HCT116 (cell line): ENCODE data around the gene ACHE. TPM values are rescaled to one million over a fixed set of nuclear protein-coding genes. Genes with fewer than 3 reads are reported as not detected.

Source experiments
- ATAC-seq: fragments of 200-7000 bp; cut with Tn5 transposase; 2 replicates; pipeline ENCODE4 v1.9.1; 2020; ENCODE audit warnings: mild to moderate bottlenecking, moderate library complexity
- Bru-seq: library from RNA; stranded (reverse); fragments of 400-500 nt; gene quantifications from one replicate; lab custom pipeline; 2021; lab: Mats Ljungman, UMichigan
- BruChase-seq, 2 experiments: library from RNA; stranded (reverse); fragments of 400-500 nt; gene quantifications; one replicate each; lab custom pipeline; 2021; lab: Mats Ljungman, UMichigan
- BruUV-seq: library from RNA; stranded (reverse); fragments of 400-500 nt; replicated peaks from 2 replicates; lab custom pipeline; 2021; lab: Mats Ljungman, UMichigan
- CTCF ChIA-PET: fragments of 300-600 bp; sonication (Branson Sonifier 250); formaldehyde crosslinking; loops from one replicate; lab custom pipeline; 2021; ENCODE audit warnings: antibody characterized with exemption; lab: Charles Lee
- POLR2A ChIA-PET: fragments of 300-600, 350-600 bp; sonication (Branson Sonifier 250); formaldehyde crosslinking; loops from one replicate; lab custom pipeline; 2021; ENCODE audit warnings: antibody characterized with exemption; lab: Charles Lee
- RAD21 ChIA-PET, 2 experiments: fragments of 300-600 bp; sonication (Branson Sonifier 250); formaldehyde crosslinking; loops; one replicate each; lab custom pipeline; 2023; ENCODE audit warnings: low total read pairs in 2 of 2; ENCODE audit not compliant: uncharacterized antibody in 2 of 2, unreplicated experiment in 2 of 2, low non-redundant PET in 1 of 2; lab: Charles Lee
- DNase-seq: peaks from one replicate; pipeline ENCODE4 v3.0.0-alpha.2; 2010; ENCODE audit warnings: low read depth, low spot score
- H2AFZ ChIP-seq: fragments of 200-600 bp; shearing (Covaris generic), sonication (generic); 2 replicates; pipeline ENCODE4 v1.6.1; 2017; ENCODE audit warnings: low read depth, mixed run types, mixed read lengths, antibody characterized with exemption, low read length; ENCODE audit not compliant: poor library complexity, severe bottlenecking
- H3K27ac ChIP-seq: 2 replicates; pipeline ENCODE4 v1.5.1; 2012; ENCODE audit warnings: low read depth, low read length
- H3K27me3 ChIP-seq: fragments of 200-600 bp; sonication (generic); 2 replicates; pipeline ENCODE4 v1.6.1; 2016; ENCODE audit warnings: mixed run types, low read length, mixed read lengths; ENCODE audit not compliant: insufficient read depth
- H3K36me3 ChIP-seq, 2 experiments: fragments of 200-500 bp in 1 of 2; fragments of 200-600 bp in 1 of 2; sonication (Bioruptor generic) in 1 of 2; sonication (generic) in 1 of 2; 2 replicates each; pipeline versions ENCODE4 v1.5.1 to v1.6.1; 2014 to 2016; ENCODE audit warnings: low read length in 2 of 2, inconsistent platforms in 1 of 2, mixed read lengths in 1 of 2, mixed run types in 1 of 2; ENCODE audit not compliant: insufficient read depth in 2 of 2, control insufficient read depth in 1 of 2
- H3K4me1 ChIP-seq, 2 experiments: fragments of 200-600 bp in 1 of 2; sonication (generic) in 1 of 2; 2 replicates each; pipeline versions ENCODE4 v1.5.1 to v1.6.1; 2012 to 2017; ENCODE audit warnings: low read length in 2 of 2, inconsistent platforms in 1 of 2, mild to moderate bottlenecking in 1 of 2, mixed read lengths in 1 of 2, mixed run types in 1 of 2, moderate library complexity in 1 of 2; ENCODE audit not compliant: insufficient read depth in 2 of 2, control insufficient read depth in 1 of 2
- H3K4me2 ChIP-seq: fragments of 200-600 bp; sonication (generic); 2 replicates; pipeline ENCODE4 v1.6.1; 2017; ENCODE audit warnings: mixed run types, low read length, mixed read lengths
- H3K4me3 ChIP-seq, 2 experiments: fragments of 200-600 bp in 1 of 2; sonication (generic) in 1 of 2; replicated peaks in 1 of 2; 2 replicates each; pipeline ENCODE4 v1.5.1; 2011 to 2016; ENCODE audit warnings: low read length in 2 of 2, control low read depth in 1 of 2, low read depth in 1 of 2, mild to moderate bottlenecking in 1 of 2, mixed read lengths in 1 of 2, mixed run types in 1 of 2
- H3K79me2 ChIP-seq: fragments of 200-600 bp; sonication (generic); 2 replicates; pipeline ENCODE4 v1.6.1; 2017; ENCODE audit warnings: mild to moderate bottlenecking, mixed run types, low read length, moderate library complexity, mixed read lengths; ENCODE audit not compliant: insufficient read depth
- H3K9ac ChIP-seq: fragments of 200-600 bp; sonication (generic); 2 replicates; pipeline ENCODE4 v1.6.1; 2016; ENCODE audit warnings: low read length, mixed read lengths
- H3K9me2 ChIP-seq: fragments of 200-600 bp; sonication (generic), shearing (Covaris generic); 2 replicates; pipeline ENCODE4 v1.6.1; 2017; ENCODE audit warnings: mixed run types, mild to moderate bottlenecking, moderate library complexity; ENCODE audit not compliant: insufficient read depth
- H3K9me3 ChIP-seq, 2 experiments: fragments of 200-500 bp in 1 of 2; fragments of 200-600 bp in 1 of 2; sonication (Bioruptor generic) in 1 of 2; sonication (generic) in 1 of 2; 2 replicates each; pipeline ENCODE4 v1.6.1; 2014 to 2017; ENCODE audit warnings: low read length in 2 of 2, mixed read lengths in 2 of 2, inconsistent platforms in 1 of 2, low read depth in 1 of 2, mild to moderate bottlenecking in 1 of 2, mixed run types in 1 of 2, moderate library complexity in 1 of 2; ENCODE audit not compliant: control insufficient read depth in 1 of 2, insufficient read depth in 1 of 2
- H4K20me1 ChIP-seq: fragments of 200-600 bp; sonication (generic), shearing (Covaris generic); 2 replicates; pipeline ENCODE4 v1.6.1; 2017; ENCODE audit warnings: mixed run types, mild to moderate bottlenecking, moderate library complexity; ENCODE audit not compliant: insufficient read depth
- CBX3 ChIP-seq: IDR thresholded peaks from 2 replicates; pipeline ENCODE4 v1.6.1; 2012; ENCODE audit warnings: low read depth
- CEBPB ChIP-seq: IDR thresholded peaks from 2 replicates; pipeline ENCODE4 v1.6.1; 2012; ENCODE audit warnings: low read depth
- ELF1 ChIP-seq: IDR thresholded peaks from 2 replicates; pipeline ENCODE4 v1.6.1; 2012; ENCODE audit warnings: low read depth, borderline replicate concordance
- EZH2phosphoT487 ChIP-seq: fragments of 200-600 bp; IDR thresholded peaks from 2 replicates; pipeline ENCODE4 v1.6.1; 2018; ENCODE audit warnings: antibody characterized with exemption, borderline replicate concordance
- JUND ChIP-seq: IDR thresholded peaks from 2 replicates; pipeline ENCODE4 v1.6.1; 2012
- POLR2A ChIP-seq: IDR thresholded peaks from 2 replicates; pipeline ENCODE4 v1.7.0; 2011; ENCODE audit warnings: borderline replicate concordance; ENCODE audit not compliant: insufficient read depth, insufficient read length; ENCODE audit errors: extremely low read depth
- POLR2AphosphoS5 ChIP-seq: IDR thresholded peaks from 2 replicates; pipeline ENCODE4 v1.6.1; 2011; ENCODE audit warnings: mild to moderate bottlenecking, low read depth, low read length, moderate library complexity
- RAD21 ChIP-seq: IDR thresholded peaks from 2 replicates; pipeline ENCODE4 v1.6.1; 2012; ENCODE audit warnings: low read depth, mild to moderate bottlenecking
- REST ChIP-seq: IDR thresholded peaks from 2 replicates; pipeline ENCODE4 v1.6.1; 2012; ENCODE audit warnings: low read depth
- SRF ChIP-seq: IDR thresholded peaks from 2 replicates; pipeline ENCODE4 v1.6.1; 2012; ENCODE audit warnings: low read depth
- YY1 ChIP-seq: IDR thresholded peaks from 2 replicates; pipeline ENCODE4 v1.6.1; 2011; ENCODE audit warnings: low read length, low read depth, moderate library complexity, mild to moderate bottlenecking; ENCODE audit not compliant: insufficient replicate concordance; ENCODE audit errors: extremely low read depth
- ZBTB33 ChIP-seq: IDR thresholded peaks from 2 replicates; pipeline ENCODE4 v1.6.1; 2011; ENCODE audit warnings: mild to moderate bottlenecking, low read length, moderate library complexity; ENCODE audit not compliant: insufficient replicate concordance; ENCODE audit errors: extremely low read depth
- ZFX ChIP-seq: fragments of 450-650 bp; IDR thresholded peaks from 2 replicates; pipeline ENCODE4 v1.6.1; 2017
- intact Hi-C: fragments of 100-400 bp; cut with micrococcal nuclease; formaldehyde crosslinking; loops from 2 replicates; pipeline ENCODE4 v1.10.0; 2022
- long read RNA-seq: library from polyadenylated mRNA; unstranded; transcript quantifications from one replicate; pipeline ENCODE4 v2.0.0, GENCODE V29; 2021; ENCODE audit not compliant: unreplicated experiment
- polyA plus RNA-seq: library from polyadenylated mRNA; unstranded; fragments of >200 nt; gene quantifications from 2 replicates; pipeline ENCODE4 v1.2.1, GENCODE V29; 2012; ENCODE audit warnings: missing spikeins
- total RNA-seq: library from RNA; stranded (reverse); gene quantifications from one replicate; pipeline ENCODE4 v1.2.1, GENCODE V29; 2021; ENCODE audit not compliant: unreplicated experiment

Gene ACHE
- total RNA-seq (1.8 TPM), Bru-seq, nascent RNA (percentile 27 among the genes with signal in this experiment), BruChase-seq, experiment 1, labeled RNA remaining after a 6-hour chase (percentile 29 among the genes with signal in this experiment), BruChase-seq, experiment 2, labeled RNA remaining after a 2-hour chase (percentile 31 among the genes with signal in this experiment)
- 0.57 and 0.86 TPM in 2 replicates for polyA plus RNA-seq
- long read RNA-seq, partial matches to known transcripts: 0 of 2 reads
- long read RNA-seq, other reads (novel, unspliced or antisense): 2 of 2 reads

- no peaks in the 10 kb centered on the region for H3K9me3 ChIP-seq
- H3K9ac ChIP-seq: peak within 1 kb of the TSS; percentile 36
- BruUV-seq: no TSS peak
- RAD21 ChIA-PET: no interaction called here
- H3K79me2 ChIP-seq: no peaks in the 10 kb centered on the region
- POLR2A ChIA-PET: interaction anchor here (0.7 kb wide), 1 partner anchor 387 kb away, joined by 3 read pairs; no protein-coding TSS in a partner anchor
- H2AFZ ChIP-seq: peak within 1 kb of the TSS; percentile 74
- no peaks in the 10 kb centered on the region; the same call in 1 of the 2 replicates for H3K27me3 ChIP-seq
- peak within 1 kb of the TSS; percentile 44 to 60 for H3K4me3 ChIP-seq
- ATAC-seq (peak; percentile 20), DNase-seq (no peak)
- H3K4me1 ChIP-seq: peaks cover 11 to 41% of the 10 kb centered on the region in 2 experiments
- no peaks in the 10 kb centered on the region for H3K36me3 ChIP-seq
- TF ChIP-seq POLR2A: no peak
- TF ChIP-seq SRF: no peak
- no peak for TF ChIP-seq ZBTB33
- TF ChIP-seq JUND: no peak
- TF ChIP-seq CEBPB: no peak
- no peak for TF ChIP-seq ZFX
- TF ChIP-seq YY1: no peak
- no peak for TF ChIP-seq ELF1
- TF ChIP-seq EZH2phosphoT487: no peak
- no peak for TF ChIP-seq POLR2AphosphoS5
- no peak for TF ChIP-seq CBX3
- TF ChIP-seq REST: no peak
- TF ChIP-seq RAD21: no peak
- H3K9me2 ChIP-seq: no peaks in the 10 kb centered on the region
- CTCF ChIA-PET: interaction anchor here (1.0 to 1.4 kb wide), 2 partner anchors 15 to 387 kb away, joined by 3 to 6 read pairs; no protein-coding TSS in a partner anchor
- peak within 1 kb of the TSS; percentile 91 for H3K4me2 ChIP-seq
- H4K20me1 ChIP-seq: no peaks in the 10 kb centered on the region
- no peak within 1 kb of the TSS for H3K27ac ChIP-seq
- intact Hi-C loops: loop anchor here (1.0 to 5.0 kb wide), 2 partner anchors 242 to 297 kb away; no protein-coding TSS in a partner anchor
These were observed at the start of gene ACHE for GRCh38 chr7:100895701-100895955. TSS of gene ACHE (minus strand) at chr7:100895888. CDS start at chr7:100894232, 1,656 bp downstream.
